HPDE6-E6E7 (cell line): ENCODE results near the gene GLO1.

Experiments used
- DNase-seq: peaks from one replicate; pipeline ENCODE4 v3.0.0; 2011; ENCODE audit warnings: missing footprints; ENCODE audit errors: extremely low spot score

The GLO1 gene

GRCh38 chr6:38702558-38703397 is at the start of gene GLO1:
Gene GLO1, minus strand, starts transcription at chr6:38703145. Its CDS starts 91 bp downstream, at chr6:38703054.
- DNase-seq, result peak; percentile 99

- DNase-seq, result no peak
Measured at GRCh38 chr6:38750968-38751615, 48.1 kb upstream of the GLO1 start.

GRCh38 chr6:38749473-38749872 is 46.5 kb upstream of the GLO1 start:
- no peak for DNase-seq

GRCh38 chr6:38739532-38739931 is 36.6 kb upstream of the GLO1 start:
- DNase-seq, result no peak

- no peak for DNase-seq
Measured at GRCh38 chr6:38738261-38738660, 35.3 kb upstream of the GLO1 start.

- DNase-seq, result no peak
Measured at GRCh38 chr6:38736951-38737350, 34.0 kb upstream of the GLO1 start.

- no peak for DNase-seq
Measured at GRCh38 chr6:38730140-38730862, 27.4 kb upstream of the GLO1 start.

GRCh38 chr6:38728203-38728602 is 25.3 kb upstream of the GLO1 start:
- no peak for DNase-seq

GRCh38 chr6:38725414-38726183 is 22.7 kb upstream of the GLO1 start:
- DNase-seq, result no peak

GRCh38 chr6:38724343-38724742 is 21.4 kb upstream of the GLO1 start:
- DNase-seq, result no peak

GRCh38 chr6:38723783-38724182 is 20.8 kb upstream of the GLO1 start:
- DNase-seq, result no peak

- no peak for DNase-seq
Measured at GRCh38 chr6:38722727-38723334, 19.9 kb upstream of the GLO1 start.

GRCh38 chr6:38722038-38722437 is 19.1 kb upstream of the GLO1 start:
- no peak for DNase-seq

GRCh38 chr6:38720295-38720694 is 17.4 kb upstream of the GLO1 start:
- DNase-seq, result no peak

GRCh38 chr6:38719358-38719757 is 16.4 kb upstream of the GLO1 start:
- no peak for DNase-seq

- DNase-seq, result no peak
Measured at GRCh38 chr6:38716825-38717224, 13.9 kb upstream of the GLO1 start.

GRCh38 chr6:38715016-38715689 is 12.2 kb upstream of the GLO1 start, which contains the start of gene DNAH8:
Gene DNAH8, plus strand, starts transcription at chr6:38715311. Its CDS starts 7,499 bp downstream, at chr6:38722810.
- no peak for DNase-seq

GRCh38 chr6:38714239-38715015 is 11.5 kb upstream of the GLO1 start:
- no peak for DNase-seq

GRCh38 chr6:38713812-38714211 is 10.9 kb upstream of the GLO1 start:
- DNase-seq, result no peak

GRCh38 chr6:38708496-38708895 is 5.6 kb upstream of the GLO1 start:
- no peak for DNase-seq
